NT2/D1 (cell line): ENCODE data around the gene RPS6KA5.
"Not testable (repeated sequence)": the region's sequence is repeated elsewhere in the genome, so short reads cannot be mapped to it uniquely, and the experiment has no call there.

Source experiments
- DNase-seq: peaks from one replicate; pipeline ENCODE4 v3.0.0-alpha.2; 2011; ENCODE audit warnings: low read depth, low spot score
- H3K27me3 ChIP-seq: 2 replicates; pipeline ENCODE4 v1.6.0; 2011; ENCODE audit warnings: mild to moderate bottlenecking; ENCODE audit not compliant: insufficient read length, insufficient read depth
- H3K36me3 ChIP-seq: 2 replicates; pipeline ENCODE4 v1.6.1; 2011; ENCODE audit warnings: mild to moderate bottlenecking, low read length, mixed read lengths; ENCODE audit not compliant: insufficient read depth, insufficient read length
- H3K4me1 ChIP-seq: 2 replicates; pipeline ENCODE4 v1.5.1; 2011; ENCODE audit not compliant: insufficient read depth, insufficient read length
- H3K4me3 ChIP-seq: 2 replicates; pipeline ENCODE4 v1.5.1; 2011; ENCODE audit warnings: low read depth; ENCODE audit not compliant: insufficient read length
- H3K9ac ChIP-seq: 2 replicates; pipeline ENCODE4 v1.6.0; 2011; ENCODE audit warnings: low read depth; ENCODE audit not compliant: insufficient read length
- H3K9me3 ChIP-seq: 2 replicates; pipeline ENCODE4 v1.5.1; 2011; ENCODE audit warnings: mild to moderate bottlenecking, low read length; ENCODE audit not compliant: insufficient read depth
- SUZ12 ChIP-seq: IDR thresholded peaks from 2 replicates; pipeline ENCODE4 v1.6.1; 2011; ENCODE audit not compliant: insufficient read length, insufficient read depth; ENCODE audit errors: extremely low read depth
- YY1 ChIP-seq: IDR thresholded peaks from 2 replicates; pipeline ENCODE4 v1.6.1; 2011; ENCODE audit not compliant: insufficient read length, insufficient read depth
- ZNF274 ChIP-seq: IDR thresholded peaks from 2 replicates; pipeline ENCODE4 v1.6.1; 2011; ENCODE audit warnings: mild to moderate bottlenecking, low read depth, low read length

RPS6KA5 gene

DNA sequence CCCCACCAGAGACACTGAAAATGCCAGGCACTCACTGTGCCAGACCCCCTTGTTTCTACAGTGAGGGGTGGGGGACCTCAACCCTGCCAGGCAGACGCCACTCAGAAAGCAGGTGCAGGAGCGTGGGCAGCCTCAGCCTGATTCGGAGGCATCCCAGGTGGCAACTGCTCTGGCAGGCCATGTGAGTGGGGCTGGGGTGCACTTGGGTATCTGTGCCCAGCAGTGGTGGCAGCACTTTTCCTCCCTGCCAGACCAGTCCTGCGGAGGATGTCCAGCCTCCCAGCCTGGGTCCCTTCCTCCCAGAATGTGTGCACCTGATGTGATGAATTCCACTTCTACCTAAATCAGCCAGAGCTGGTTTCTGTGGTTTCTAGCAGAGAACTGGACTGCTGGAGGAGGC is 230.8 kb downstream of the RPS6KA5 start:
- Histone ChIP-seq H3K4me1 (no peaks in the 10 kb centered on the region), H3K36me3 (no peaks in the 10 kb centered on the region), H3K9ac (no peak overlapping the region), H3K9me3 (no peaks in the 10 kb centered on the region), H3K4me3 (no peak overlapping the region), H3K27me3 (peaks cover 18% of the 10 kb centered on the region)
- no peak for DNase-seq
- TF ChIP-seq ZNF274 (no peak), SUZ12 (no peak), YY1 (no peak)

DNA sequence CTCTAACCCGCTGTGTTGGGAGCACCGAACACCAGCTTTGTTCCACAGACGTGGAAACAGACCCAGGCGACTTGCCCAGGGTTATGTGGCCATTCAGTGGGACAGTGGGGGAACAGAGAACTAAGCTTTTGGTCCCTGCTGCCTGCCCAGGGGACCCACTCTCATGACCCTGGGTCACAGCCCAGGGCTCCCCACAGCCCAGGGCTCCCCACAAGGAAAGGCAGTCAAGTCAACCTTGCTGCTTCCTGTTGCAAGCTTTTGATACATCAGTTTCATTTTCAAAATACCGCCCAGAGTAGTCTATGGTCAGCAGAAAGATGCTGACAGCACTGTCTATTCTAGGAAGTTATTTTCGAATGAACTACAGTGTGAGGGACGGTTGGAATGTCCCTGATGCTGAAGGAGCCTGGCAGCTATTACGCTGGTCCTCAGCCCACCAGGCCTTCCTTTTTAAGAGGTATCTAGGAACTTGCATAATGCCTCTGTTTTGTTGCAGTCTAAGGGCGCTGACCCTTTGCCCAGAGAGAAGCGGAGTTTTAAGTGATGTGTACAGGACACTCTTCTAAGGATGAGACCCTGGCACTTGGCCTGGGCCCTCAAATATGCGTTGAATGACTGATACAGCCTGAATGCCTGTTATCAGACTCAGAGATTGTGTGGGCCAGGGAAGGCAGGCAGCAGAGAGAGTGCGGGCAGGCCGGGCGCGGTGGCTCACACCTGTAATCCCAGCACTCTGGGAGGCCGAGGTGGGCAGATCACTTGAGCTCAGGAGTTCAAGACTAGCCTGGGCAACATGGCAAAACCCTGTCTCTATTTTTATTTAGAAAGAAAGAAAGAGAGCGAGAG is 231.6 kb downstream of the RPS6KA5 start:
- no peak overlapping the region for H3K9ac ChIP-seq
- peaks cover 18% of the 10 kb centered on the region for H3K27me3 ChIP-seq
- no peak for DNase-seq
- TF ChIP-seq ZNF274 = no peak
- TF ChIP-seq YY1 = no peak
- no peak for TF ChIP-seq SUZ12
- no peaks in the 10 kb centered on the region; the same call in 1 of the 2 replicates for H3K9me3 ChIP-seq
- H3K4me3 ChIP-seq = no peak overlapping the region
- no peaks in the 10 kb centered on the region for H3K4me1 ChIP-seq
- no peaks in the 10 kb centered on the region for H3K36me3 ChIP-seq

DNA sequence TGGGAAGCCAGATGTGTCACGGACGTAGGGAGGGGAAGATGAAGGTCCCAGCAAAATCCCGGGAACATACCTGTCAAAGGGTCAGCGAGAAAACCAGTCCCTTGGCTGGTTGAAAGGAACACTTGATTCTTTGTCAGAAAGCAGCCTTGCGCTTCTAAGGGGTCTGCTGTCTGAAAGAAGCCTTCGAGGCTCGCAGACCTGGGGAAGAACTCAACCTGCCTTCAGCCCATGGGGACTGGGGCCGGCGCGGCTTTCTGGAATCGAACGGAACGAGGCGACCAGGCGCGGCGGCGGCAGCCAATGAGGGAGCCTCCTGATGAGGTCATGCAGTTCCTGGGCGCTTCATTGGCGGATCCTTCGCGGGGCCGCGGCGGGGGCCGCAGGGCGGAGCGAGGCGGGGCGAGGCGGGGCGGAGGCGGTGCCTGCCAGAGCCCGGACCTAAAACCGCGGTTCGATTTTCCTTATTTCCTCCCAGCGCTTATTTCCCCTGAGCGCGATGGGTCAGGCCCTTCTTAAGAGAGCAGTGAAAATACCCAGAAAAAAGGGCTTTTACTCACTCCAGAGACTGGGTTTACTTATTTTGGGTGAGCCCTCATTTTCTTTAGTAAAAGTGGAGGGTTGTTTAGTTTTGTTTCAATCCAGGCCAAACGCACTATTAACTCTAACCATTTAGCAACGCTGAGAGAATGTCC is 232.4 kb downstream of the RPS6KA5 start:
- no peaks in the 10 kb centered on the region for H3K4me1 ChIP-seq
- no peaks in the 10 kb centered on the region for H3K36me3 ChIP-seq
- H3K27me3 ChIP-seq = peaks cover 18% of the 10 kb centered on the region
- DNase-seq = peak; percentile 80
- H3K4me3 ChIP-seq = peak overlapping the region; percentile 21
- H3K9me3 ChIP-seq = no peaks in the 10 kb centered on the region; the same call in 1 of the 2 replicates
- TF ChIP-seq ZNF274 (no peak), YY1 (no peak), SUZ12 (no peak)
- peak overlapping the region; percentile 29 for H3K9ac ChIP-seq

DNA sequence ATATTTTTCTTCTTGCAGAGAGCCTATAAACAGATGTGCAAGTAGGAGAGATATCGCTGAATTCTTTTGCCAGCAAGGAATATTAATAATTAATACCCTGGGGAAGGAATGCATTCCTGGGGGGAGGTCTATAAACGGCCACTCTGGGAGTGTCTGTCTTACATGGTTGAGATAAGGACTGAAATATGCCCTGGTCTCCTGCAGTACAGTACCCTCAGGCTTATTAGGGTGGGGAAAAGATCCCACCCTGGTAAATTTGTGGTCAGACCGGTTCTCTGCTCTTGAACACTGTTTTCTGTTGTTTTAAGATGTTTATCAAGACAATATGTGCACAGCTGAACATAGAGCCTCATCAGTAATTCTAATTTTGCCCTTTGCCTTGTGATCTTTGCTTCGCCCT is 236.9 kb downstream of the RPS6KA5 start:
- H3K4me3 ChIP-seq = not testable (repeated sequence)

DNA sequence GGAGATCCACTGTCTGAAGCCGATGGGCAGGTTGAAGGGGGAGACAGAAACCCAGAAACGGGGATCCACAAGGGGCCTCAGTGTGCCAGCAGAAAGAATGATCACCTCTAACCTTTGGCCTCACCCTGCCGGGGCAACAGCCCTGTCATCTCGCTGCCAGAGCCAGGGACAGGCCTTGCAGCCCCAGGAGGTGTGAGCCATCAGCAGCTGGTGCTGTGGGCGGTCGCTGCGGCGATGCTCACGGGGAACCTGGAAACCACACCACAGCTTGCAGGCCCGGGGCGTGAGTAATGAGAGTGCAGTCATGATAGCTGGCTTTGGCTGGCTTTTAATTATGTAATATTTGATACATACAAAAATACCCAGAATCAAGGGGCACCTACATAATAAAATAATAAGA is 239.5 kb downstream of the RPS6KA5 start:
- no peak for TF ChIP-seq SUZ12
- TF ChIP-seq YY1 = no peak
- TF ChIP-seq ZNF274 = no peak
- H3K4me1 ChIP-seq = peaks cover 3% of the 10 kb centered on the region
- no peak overlapping the region for H3K4me3 ChIP-seq
- DNase-seq = no peak
- H3K9me3 ChIP-seq = peaks cover 4% of the 10 kb centered on the region; the same call in 1 of the 2 replicates
- no peak overlapping the region for H3K9ac ChIP-seq
- peaks cover 2% of the 10 kb centered on the region for H3K27me3 ChIP-seq
- no peaks in the 10 kb centered on the region for H3K36me3 ChIP-seq

More for the DNA sequence above, 236.9 kb downstream of the RPS6KA5 start:
- not testable (repeated sequence) for DNase-seq, H3K9ac ChIP-seq, H3K4me1 ChIP-seq, H3K27me3 ChIP-seq, H3K36me3 ChIP-seq, H3K9me3 ChIP-seq

DNA sequence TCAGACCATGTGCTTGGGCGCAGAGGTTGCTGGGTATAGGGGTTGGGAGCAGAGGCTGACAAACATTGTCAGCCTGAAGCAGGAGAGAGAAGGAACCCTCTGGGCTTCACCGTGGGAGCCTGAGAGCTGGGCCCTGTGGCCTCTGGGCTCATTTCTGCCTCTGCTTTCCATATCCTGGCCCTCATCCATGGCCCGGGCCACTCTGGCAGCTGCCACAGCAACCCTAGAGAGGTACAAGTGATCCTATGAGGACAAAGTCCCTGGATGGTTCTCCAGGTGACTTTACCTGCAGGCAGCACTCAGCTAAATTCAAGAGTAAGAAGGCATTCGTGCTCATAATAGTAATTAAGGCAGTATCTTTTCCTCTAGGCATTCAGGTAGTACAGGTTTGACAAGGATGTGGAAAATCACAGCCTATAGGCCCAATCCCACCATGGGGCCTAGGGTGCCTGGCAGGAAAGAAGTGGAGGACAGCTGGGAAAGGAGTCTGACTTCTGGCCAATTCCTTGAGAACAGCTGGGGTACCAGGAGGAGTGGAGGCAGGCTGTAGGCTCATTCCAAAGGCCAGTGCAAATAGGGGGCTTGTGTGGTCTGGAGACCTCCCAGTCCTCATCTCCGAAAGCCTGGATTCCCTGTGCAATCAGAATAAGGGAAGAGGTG is 240.6 kb downstream of the RPS6KA5 start:
- H3K36me3 ChIP-seq = no peaks in the 10 kb centered on the region
- no peak overlapping the region for H3K4me3 ChIP-seq
- TF ChIP-seq YY1 (no peak), ZNF274 (no peak), SUZ12 (no peak)
- DNase-seq = no peak
- H3K9ac ChIP-seq = no peak overlapping the region
- peaks cover 11% of the 10 kb centered on the region for H3K27me3 ChIP-seq
- H3K4me1 ChIP-seq = peaks cover 6% of the 10 kb centered on the region
- H3K9me3 ChIP-seq = peaks cover 4% of the 10 kb centered on the region; the same call in 1 of the 2 replicates

DNA sequence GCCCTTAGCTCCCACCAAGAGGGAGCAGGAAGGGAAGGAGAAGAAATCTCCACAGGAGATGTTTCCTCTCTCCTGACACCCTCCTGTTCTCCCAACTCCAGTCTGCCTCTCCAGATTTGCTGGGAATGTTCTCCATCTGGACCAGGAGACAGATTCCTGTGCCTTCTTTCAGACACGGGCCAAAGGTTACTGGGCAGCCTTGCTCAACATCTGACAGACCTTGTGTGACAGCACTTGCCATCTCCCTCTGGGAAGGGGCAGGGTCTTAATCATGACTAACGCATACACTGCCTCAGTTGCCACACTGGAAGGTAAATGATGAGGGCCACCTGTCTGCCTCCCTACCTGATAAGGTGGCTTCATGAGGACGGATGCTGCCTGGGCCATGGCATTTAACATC is 241.7 kb downstream of the RPS6KA5 start:
- Histone ChIP-seq H3K27me3 (peaks cover 18% of the 10 kb centered on the region), H3K4me3 (no peak overlapping the region), H3K4me1 (peaks cover 6% of the 10 kb centered on the region), H3K9me3 (peaks cover 4% of the 10 kb centered on the region; the same call in 1 of the 2 replicates), H3K36me3 (no peaks in the 10 kb centered on the region), H3K9ac (no peak overlapping the region)
- no peak for TF ChIP-seq SUZ12
- no peak for TF ChIP-seq YY1
- TF ChIP-seq ZNF274 = no peak
- no peak for DNase-seq
